Brain microvascular endothelial cell (primary cell): ENCODE results near the gene BATF.
"Not testable (repeated sequence)": the region's sequence is repeated elsewhere in the genome, so short reads cannot be mapped to it uniquely, and the experiment has no call there.

Experiments
- DNase-seq: peaks from one replicate; pipeline ENCODE4 v3.0.0-alpha.2; 2020
- H3K27ac ChIP-seq: fragments of 250-450 bp; sonication (Bioruptor Pico); 2 replicates; pipeline ENCODE4 v1.5.1; 2020; ENCODE audit warnings: mild to moderate bottlenecking, moderate library complexity
- H3K27me3 ChIP-seq: fragments of 250-450 bp; sonication (Bioruptor Pico); replicated peaks from 2 replicates; pipeline ENCODE4 v1.5.1; 2020; ENCODE audit warnings: mild to moderate bottlenecking
- H3K36me3 ChIP-seq: fragments of 250-450 bp; sonication (Bioruptor Pico); replicated peaks from 2 replicates; pipeline ENCODE4 v1.5.1; 2020; ENCODE audit warnings: mild to moderate bottlenecking
- H3K4me3 ChIP-seq: 2 replicates; pipeline ENCODE4 v1.5.1; 2011; ENCODE audit warnings: low read depth, mild to moderate bottlenecking, control low read depth, low read length, moderate library complexity
- CTCF ChIP-seq: IDR thresholded peaks from 2 replicates; pipeline ENCODE4 v1.5.1; 2011; ENCODE audit warnings: low read depth, mild to moderate bottlenecking, moderate library complexity, low read length, control low read depth, inconsistent platforms; ENCODE audit errors: missing control alignments
- in situ Hi-C: cut with HindIII; loops from 2 replicates; pipeline ENCODE4 v1.10.0; 2017; ENCODE audit warnings: low sequenced_read_pairs, low pct_ligation_motif_present

The BATF gene, protein sequence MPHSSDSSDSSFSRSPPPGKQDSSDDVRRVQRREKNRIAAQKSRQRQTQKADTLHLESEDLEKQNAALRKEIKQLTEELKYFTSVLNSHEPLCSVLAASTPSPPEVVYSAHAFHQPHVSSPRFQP

DNA sequence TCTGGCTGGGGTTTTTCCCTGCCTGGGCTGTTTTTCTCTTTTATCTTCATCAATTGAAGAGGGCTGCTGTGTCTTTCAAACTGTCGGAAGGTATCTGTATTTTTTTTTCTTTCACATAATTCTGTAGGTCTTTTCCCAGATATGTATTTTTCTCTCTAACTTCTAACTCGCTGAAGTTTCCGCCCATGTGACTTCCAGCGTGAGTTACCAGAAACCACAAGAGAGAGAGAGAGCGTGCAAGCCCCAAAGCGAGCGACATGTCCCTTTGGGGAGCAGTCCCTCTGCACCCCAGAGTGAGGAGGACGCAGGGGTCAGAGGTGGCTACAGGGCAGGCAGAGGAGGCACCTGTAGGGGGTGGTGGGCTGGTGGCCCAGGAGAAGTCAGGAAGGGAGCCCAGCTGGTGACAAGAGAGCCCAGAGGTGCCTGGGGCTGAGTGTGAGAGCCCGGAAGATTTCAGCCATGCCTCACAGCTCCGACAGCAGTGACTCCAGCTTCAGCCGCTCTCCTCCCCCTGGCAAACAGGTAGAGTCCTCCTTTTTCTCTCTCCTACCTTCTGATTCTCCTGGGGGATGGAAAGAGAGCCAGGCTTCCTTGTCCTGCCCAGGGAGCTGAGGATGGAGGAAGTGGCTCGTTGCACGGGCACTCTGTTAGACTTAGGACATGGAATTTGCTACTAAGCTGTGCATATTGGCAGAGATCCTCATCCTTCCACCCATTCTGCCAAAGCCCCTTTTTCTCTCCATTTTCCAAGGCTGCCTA is at the start of gene BATF:
Gene BATF, plus strand, starts transcription at position 246 of the 759 bp plus-strand sequence. Its CDS starts 214 bp downstream, at position 460.
- Histone ChIP-seq H3K4me3 (no peak within 1 kb of the TSS), H3K27ac (no peak within 1 kb of the TSS), H3K36me3 (no peaks in the 10 kb centered on the region), H3K27me3 (no peaks in the 10 kb centered on the region)
- no peak for DNase-seq
- in situ Hi-C loops = no loop called here
- TF ChIP-seq CTCF = no peak

GRCh38 chr14:75474127-75474526 is 48.1 kb upstream of the BATF start:
- H3K36me3 ChIP-seq, in situ Hi-C loops, H3K4me3 ChIP-seq, DNase-seq, H3K27ac ChIP-seq, H3K27me3 ChIP-seq: not testable (repeated sequence)

GRCh38 chr14:75476274-75476995 is 45.8 kb upstream of the BATF start:
- in situ Hi-C loops = no loop called here
- TF ChIP-seq CTCF = no peak
- no peak for DNase-seq
- Histone ChIP-seq H3K27ac (no peak overlapping the region), H3K27me3 (no peaks in the 10 kb centered on the region), H3K36me3 (no peaks in the 10 kb centered on the region), H3K4me3 (no peak overlapping the region)

- H3K27me3 ChIP-seq = no peaks in the 10 kb centered on the region
- no peak for DNase-seq
- in situ Hi-C loops = no loop called here
- H3K36me3 ChIP-seq = no peaks in the 10 kb centered on the region
- H3K27ac ChIP-seq = no peak overlapping the region
- no peak overlapping the region for H3K4me3 ChIP-seq
- TF ChIP-seq CTCF = no peak
Observed at GRCh38 chr14:75477881-75478280, 44.4 kb upstream of the BATF start.

- no peaks in the 10 kb centered on the region for H3K36me3 ChIP-seq
- no peak for DNase-seq
- in situ Hi-C loops = no loop called here
- H3K4me3 ChIP-seq = no peak overlapping the region
- no peak overlapping the region for H3K27ac ChIP-seq
- no peaks in the 10 kb centered on the region for H3K27me3 ChIP-seq
- no peak for TF ChIP-seq CTCF
Observed at GRCh38 chr14:75479770-75480600, 42.3 kb upstream of the BATF start.
